ENCODE measurements around the gene AIDA.

AIDA gene

GRCh38 chr1:222712253-222713090 lies at the start of gene AIDA, which contains the start of gene BROX:
Gene AIDA (minus strand): TSS chr1:222712491. CDS start chr1:222712317, 174 bp downstream.
Gene BROX (plus strand): TSS chr1:222712564. CDS start chr1:222715700, 3,136 bp downstream.
- no peak for TF ChIP-seq CTCF (IDR thresholded peaks at IDR 0.05; ENCODE audit: low read depth, low read length)
- no peaks in the 10 kb centered on the region for H3K9me3 ChIP-seq (ENCODE audit: severe bottlenecking)
- H3K36me3 ChIP-seq: no peaks in the 10 kb centered on the region
- no peaks in the 10 kb centered on the region for H3K27me3 ChIP-seq (ENCODE audit: insufficient read depth, low read depth, severe bottlenecking)
- DNase-seq: peak; percentile 85
- peak within 1 kb of the TSS; percentile 95 for H3K4me3 ChIP-seq (ENCODE audit: low read depth, low read length)
- H3K27ac ChIP-seq: peak within 1 kb of the TSS; percentile 94

GRCh38 chr1:222761083-222761482 lies 48.8 kb upstream of the AIDA start:
- Histone ChIP-seq H3K27ac (no peak overlapping the region), H3K9me3 (ENCODE audit: severe bottlenecking) (no peaks in the 10 kb centered on the region), H3K36me3 (no peaks in the 10 kb centered on the region), H3K27me3 (ENCODE audit: insufficient read depth, low read depth, severe bottlenecking) (no peaks in the 10 kb centered on the region), H3K4me3 (ENCODE audit: low read depth, low read length) (no peak overlapping the region)
- DNase-seq: no peak
- TF ChIP-seq CTCF (IDR thresholded peaks at IDR 0.05; ENCODE audit: low read depth, low read length): no peak

GRCh38 chr1:222759451-222760035 lies 47.3 kb upstream of the AIDA start:
- Histone ChIP-seq H3K4me3 (ENCODE audit: low read depth, low read length) (no peak overlapping the region), H3K36me3 (no peaks in the 10 kb centered on the region), H3K27ac (no peak overlapping the region), H3K27me3 (ENCODE audit: insufficient read depth, low read depth, severe bottlenecking) (no peaks in the 10 kb centered on the region), H3K9me3 (ENCODE audit: severe bottlenecking) (no peaks in the 10 kb centered on the region)
- no peak for DNase-seq
- no peak for TF ChIP-seq CTCF (IDR thresholded peaks at IDR 0.05; ENCODE audit: low read depth, low read length)

DNA sequence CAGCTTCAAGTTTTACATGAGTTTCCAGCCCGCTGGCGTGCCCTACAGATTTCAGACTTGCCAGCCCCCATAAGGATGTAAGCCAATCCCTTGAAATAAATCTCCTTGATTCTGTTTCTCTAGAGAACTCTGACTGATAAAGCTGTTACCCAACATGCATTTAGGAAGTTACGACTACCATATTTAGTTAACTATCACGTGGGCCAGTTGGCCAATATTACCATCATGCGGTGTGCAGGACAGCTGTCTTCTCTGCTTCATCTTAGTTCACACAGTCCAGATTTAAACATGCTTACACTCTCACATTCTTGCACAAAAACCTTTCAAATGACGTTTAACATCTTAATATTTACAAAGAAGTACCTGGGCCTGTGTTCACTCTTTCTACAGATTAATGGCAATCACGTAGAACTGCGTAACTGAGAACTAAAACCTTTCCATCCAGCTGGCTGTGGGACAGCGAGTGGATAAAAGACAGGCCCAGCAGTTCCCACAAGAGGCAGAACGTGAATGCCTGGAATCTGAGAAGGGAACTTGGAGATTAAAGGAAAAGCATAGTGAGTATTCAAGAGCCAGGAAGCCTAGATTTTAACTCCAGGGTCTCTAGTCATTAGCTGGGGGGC lies 45.5 kb upstream of the AIDA start:
- Histone ChIP-seq H3K27ac (no peak overlapping the region), H3K36me3 (no peaks in the 10 kb centered on the region), H3K27me3 (ENCODE audit: insufficient read depth, low read depth, severe bottlenecking) (no peaks in the 10 kb centered on the region), H3K9me3 (ENCODE audit: severe bottlenecking) (no peaks in the 10 kb centered on the region), H3K4me3 (ENCODE audit: low read depth, low read length) (no peak overlapping the region)
- TF ChIP-seq CTCF (IDR thresholded peaks at IDR 0.05; ENCODE audit: low read depth, low read length): no peak
- DNase-seq: no peak

GRCh38 chr1:222754366-222755139 lies 42.3 kb upstream of the AIDA start:
- Histone ChIP-seq H3K9me3 (ENCODE audit: severe bottlenecking) (no peaks in the 10 kb centered on the region), H3K4me3 (ENCODE audit: low read depth, low read length) (no peak overlapping the region), H3K36me3 (no peaks in the 10 kb centered on the region), H3K27ac (no peak overlapping the region), H3K27me3 (ENCODE audit: insufficient read depth, low read depth, severe bottlenecking) (no peaks in the 10 kb centered on the region)
- DNase-seq: no peak
- TF ChIP-seq CTCF (IDR thresholded peaks at IDR 0.05; ENCODE audit: low read depth, low read length): no peak
